H1 (cell line): ENCODE data around the gene NRXN3. TPM values are rescaled to one million over a fixed set of nuclear protein-coding genes. Genes with fewer than 3 reads are reported as not detected.

Source experiments
- CEBPB ChIP-seq: IDR thresholded peaks from 2 replicates; pipeline ENCODE4 v1.6.1; 2012; ENCODE audit warnings: low read depth, low read length
- JUN ChIP-seq: IDR thresholded peaks from 2 replicates; pipeline ENCODE4 v1.6.1; 2011; ENCODE audit warnings: low read depth, mild to moderate bottlenecking, improper control_type of control experiment, low read length
- MAFK ChIP-seq: IDR thresholded peaks from 2 replicates; pipeline ENCODE4 v1.6.1; 2012; ENCODE audit warnings: low read depth, mild to moderate bottlenecking, improper control_type of control experiment, low read length
- RXRA ChIP-seq: IDR thresholded peaks from 2 replicates; pipeline ENCODE4 v1.6.1; 2011; ENCODE audit warnings: low read depth, mild to moderate bottlenecking, low read length, moderate library complexity; ENCODE audit not compliant: insufficient read depth
- TBP ChIP-seq: IDR thresholded peaks from 2 replicates; pipeline ENCODE4 v1.6.1; 2011; ENCODE audit warnings: low read depth, low read length, improper control_type of control experiment
- TEAD4 ChIP-seq: IDR thresholded peaks from 2 replicates; pipeline ENCODE4 v1.6.1; 2012; ENCODE audit warnings: low read depth, low read length, inconsistent platforms, mixed read lengths
- polyA plus RNA-seq, 7 experiments: library from polyadenylated mRNA; depleted of rRNA in 3 of 7; stranded (reverse) in 5 of 7; unstranded in 2 of 7; fragments of >200 nt in 5 of 7; fragments of 200-250 nt in 2 of 7; gene quantifications; 1 replicate in 5 of 7; 2 replicates in 1 of 7; 4 replicates in 1 of 7; pipeline versions ENCODE4 v1.2.1 to v1.2.3, GENCODE V29; 2011 to 2013; ENCODE audit warnings: missing spikeins in 2 of 7, mixed read lengths in 2 of 7
- total RNA-seq: library from RNA; stranded (reverse); fragmentation: NEBNext Ultra II Directional; extraction: Animal tissue kit (Norgen Biotek cat#: 25700); gene quantifications from 2 replicates; pipeline ENCODE4 v1.2.1, GENCODE V29; 2021

The NRXN3 gene
- total and polyA plus RNA-seq, 2 of the 8 experiments (the other 6 are each of a cell fraction or from before 2014, with no cell fraction given) = 2.6 to 4.1 TPM

GRCh38 chr14:78319406-78319805, 149.2 kb downstream of the NRXN3 start (continued):
- TF ChIP-seq MAFK = no peak
- no peak for TF ChIP-seq TEAD4
- no peak for TF ChIP-seq CEBPB
- TF ChIP-seq JUN = no peak
- TF ChIP-seq RXRA = no peak
- no peak for TF ChIP-seq TBP
